Fibroblast of villous mesenchyme (primary cell): ENCODE measurements around the gene COL4A1. TPM values are rescaled to one million over a fixed set of nuclear protein-coding genes. Genes with fewer than 3 reads are reported as not detected.

Experiments
- DNase-seq: peaks from one replicate; pipeline ENCODE4 v3.0.0-alpha.2; 2010; ENCODE audit warnings: low read depth
- H3K4me3 ChIP-seq: 2 replicates; pipeline ENCODE4 v1.5.1; 2011; ENCODE audit warnings: low read depth, mild to moderate bottlenecking, low read length
- total RNA-seq: library from RNA; depleted of rRNA; stranded (reverse); fragments of >200 nt; gene quantifications from 2 replicates; pipeline ENCODE4 v1.2.3, GENCODE V29; 2012
- TF ChIP-seq, protein P1 (sequence below): IDR thresholded peaks from 2 replicates; pipeline ENCODE4 v1.5.1; 2012; ENCODE audit warnings: low read depth, mild to moderate bottlenecking, low read length; ENCODE audit not compliant: insufficient read depth

The COL4A1 gene
- total RNA-seq, 1 donor = 1,391 TPM

DNA sequence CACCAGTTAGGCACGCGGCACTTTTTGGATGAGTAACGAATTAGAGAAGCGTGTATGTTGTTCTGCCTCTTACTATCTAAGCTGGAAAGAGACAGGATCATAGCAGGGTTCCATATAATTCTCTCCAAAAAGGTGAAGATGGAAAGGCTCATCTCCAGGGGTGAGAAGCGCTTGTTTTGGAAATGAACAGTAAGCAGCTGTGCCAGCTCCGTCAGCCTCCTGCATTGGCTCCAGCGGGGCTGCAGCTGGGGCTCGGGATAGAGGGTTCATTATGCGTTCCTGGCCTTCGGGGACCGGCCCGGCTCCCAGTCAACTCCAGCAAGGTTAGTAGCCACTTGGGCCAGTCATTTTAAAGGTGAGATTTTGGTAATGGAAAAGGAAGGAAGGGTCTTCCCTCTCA lies 155.5 kb downstream of the COL4A1 start:
- TF ChIP-seq, protein P1, sequence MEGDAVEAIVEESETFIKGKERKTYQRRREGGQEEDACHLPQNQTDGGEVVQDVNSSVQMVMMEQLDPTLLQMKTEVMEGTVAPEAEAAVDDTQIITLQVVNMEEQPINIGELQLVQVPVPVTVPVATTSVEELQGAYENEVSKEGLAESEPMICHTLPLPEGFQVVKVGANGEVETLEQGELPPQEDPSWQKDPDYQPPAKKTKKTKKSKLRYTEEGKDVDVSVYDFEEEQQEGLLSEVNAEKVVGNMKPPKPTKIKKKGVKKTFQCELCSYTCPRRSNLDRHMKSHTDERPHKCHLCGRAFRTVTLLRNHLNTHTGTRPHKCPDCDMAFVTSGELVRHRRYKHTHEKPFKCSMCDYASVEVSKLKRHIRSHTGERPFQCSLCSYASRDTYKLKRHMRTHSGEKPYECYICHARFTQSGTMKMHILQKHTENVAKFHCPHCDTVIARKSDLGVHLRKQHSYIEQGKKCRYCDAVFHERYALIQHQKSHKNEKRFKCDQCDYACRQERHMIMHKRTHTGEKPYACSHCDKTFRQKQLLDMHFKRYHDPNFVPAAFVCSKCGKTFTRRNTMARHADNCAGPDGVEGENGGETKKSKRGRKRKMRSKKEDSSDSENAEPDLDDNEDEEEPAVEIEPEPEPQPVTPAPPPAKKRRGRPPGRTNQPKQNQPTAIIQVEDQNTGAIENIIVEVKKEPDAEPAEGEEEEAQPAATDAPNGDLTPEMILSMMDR = no peak
- no peak overlapping the region for H3K4me3 ChIP-seq
- no peak for DNase-seq

DNA sequence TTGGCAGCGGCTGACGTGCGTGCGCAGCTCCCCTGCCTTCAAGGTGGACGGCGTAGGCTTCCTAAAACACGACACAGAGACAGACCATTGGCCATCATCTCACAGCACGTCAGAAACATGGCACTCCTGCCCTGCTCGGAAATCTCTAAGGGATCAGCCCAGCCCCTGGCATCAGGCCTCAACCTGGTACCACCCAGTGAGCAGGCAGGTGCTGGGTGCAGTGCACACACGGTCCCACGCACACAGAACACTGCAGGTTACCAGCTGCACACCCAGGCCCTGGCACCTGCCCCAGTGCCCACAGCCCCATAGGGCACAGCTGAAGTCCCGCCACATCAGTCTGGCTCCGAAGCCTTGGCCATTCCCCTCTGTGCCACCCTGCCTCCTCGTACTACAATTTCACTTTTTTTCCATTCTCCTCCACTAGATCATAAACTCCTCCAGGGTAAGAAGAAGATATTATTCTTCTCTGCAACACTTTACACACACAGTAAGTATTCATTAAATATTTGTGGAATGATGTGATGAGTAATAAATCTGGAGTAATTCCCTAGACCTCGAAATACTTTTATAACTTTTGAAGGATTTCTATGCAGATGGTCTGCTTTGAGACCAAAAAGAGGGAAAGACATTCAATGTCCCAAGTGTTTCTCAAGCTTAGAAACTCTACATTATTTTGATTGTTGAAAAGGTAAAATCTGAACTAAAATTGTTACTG lies 156.4 kb downstream of the COL4A1 start:
- H3K4me3 ChIP-seq = no peak overlapping the region
- DNase-seq = no peak
- TF ChIP-seq, protein P1 = no peak

DNA sequence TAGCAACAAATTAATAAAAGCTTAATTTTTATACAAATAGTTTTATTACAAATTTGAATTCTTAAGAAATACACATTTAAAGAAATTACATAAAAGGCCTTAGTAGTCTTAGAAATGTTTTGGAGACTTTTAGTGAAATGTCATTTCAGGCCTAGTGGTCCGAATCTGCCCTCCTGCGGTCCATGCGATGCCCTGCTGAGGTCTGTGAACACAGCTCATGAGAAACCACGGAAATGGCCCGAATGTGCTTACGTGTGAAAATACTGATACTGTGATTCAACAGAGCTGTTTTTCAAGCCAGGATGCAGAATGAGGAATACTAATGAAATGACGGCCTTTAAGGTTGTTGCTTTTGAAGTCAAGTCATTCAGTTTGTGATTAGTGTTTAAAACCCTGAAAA lies 157.9 kb downstream of the COL4A1 start:
- no peak overlapping the region for H3K4me3 ChIP-seq
- TF ChIP-seq, protein P1 = no peak
- DNase-seq = no peak

DNA sequence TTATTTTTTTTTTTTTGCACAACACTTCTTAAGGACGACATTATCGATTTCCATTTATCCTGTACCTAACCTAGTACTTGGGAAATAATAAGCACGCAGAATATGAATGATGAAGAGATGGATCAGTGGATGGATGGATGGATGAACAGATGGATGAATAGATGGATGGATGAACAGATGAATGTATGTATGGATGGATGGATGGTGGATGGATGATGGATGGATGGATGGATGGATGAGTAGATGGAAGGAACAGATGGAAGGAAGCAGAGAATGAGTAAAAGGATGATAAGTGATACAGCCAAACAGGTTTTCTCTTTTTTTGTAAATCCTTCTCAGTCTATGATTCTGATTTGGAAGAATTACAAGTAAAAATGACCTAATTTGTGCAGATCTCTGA lies 166.9 kb downstream of the COL4A1 start:
- TF ChIP-seq, protein P1 = no peak
- H3K4me3 ChIP-seq = no peak overlapping the region
- no peak for DNase-seq

DNA sequence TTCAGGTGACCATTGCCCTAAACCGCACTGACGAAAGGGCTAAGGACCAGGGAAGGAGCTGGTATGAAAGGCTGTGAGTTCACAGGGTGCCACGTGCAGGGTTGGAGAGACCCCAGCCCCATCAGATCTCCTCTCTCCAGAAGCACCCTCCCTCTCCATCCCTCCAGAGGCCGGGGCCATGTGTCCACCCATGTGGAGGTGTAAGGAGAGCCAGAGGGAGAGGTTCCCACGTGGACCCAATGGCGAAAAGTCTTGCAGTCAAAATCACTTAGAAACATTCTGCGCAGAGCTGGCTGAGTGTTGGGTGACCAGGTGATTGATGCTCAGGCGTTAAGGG lies 168.3 kb downstream of the COL4A1 start:
- TF ChIP-seq, protein P1 = no peak
- DNase-seq = no peak

DNA sequence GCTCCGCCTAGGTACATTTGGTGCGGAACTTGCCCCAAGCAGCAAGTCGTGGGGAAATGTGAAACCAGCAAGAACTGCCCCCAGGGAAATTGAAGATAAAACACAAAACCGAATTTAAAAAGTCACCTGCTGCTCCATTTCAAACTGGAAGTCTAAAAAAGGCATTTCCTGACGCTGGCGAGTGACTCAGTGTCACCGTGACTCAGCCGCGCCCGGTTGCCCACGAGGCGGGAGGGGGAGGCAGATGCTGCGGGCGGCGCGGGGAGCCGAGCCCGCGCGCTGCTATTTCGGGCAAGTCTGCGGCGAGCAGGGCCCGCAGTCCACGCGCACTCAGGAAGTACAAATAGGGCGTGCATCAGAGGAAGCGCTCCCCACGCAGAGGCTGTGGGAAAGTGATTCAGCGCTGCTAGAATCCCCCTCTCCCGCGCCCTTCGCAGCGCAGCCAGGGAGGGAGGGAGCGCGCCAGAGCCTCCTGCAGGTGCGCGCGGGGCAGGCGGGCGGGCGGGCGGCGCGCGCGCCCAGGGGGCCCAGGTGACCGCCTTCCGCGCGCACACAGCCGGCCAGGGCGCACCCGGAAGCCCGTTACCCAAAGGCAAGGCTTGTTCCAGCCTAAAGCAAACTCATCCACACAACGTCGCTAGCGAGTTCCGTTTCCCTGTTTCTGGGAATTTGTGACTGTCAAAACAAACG lies 168.8 kb downstream of the COL4A1 start:
- H3K4me3 ChIP-seq = peak overlapping the region; percentile 67
- peak; percentile 80 for DNase-seq
- TF ChIP-seq, protein P1 = no peak

More for the DNA sequence above, 168.3 kb downstream of the COL4A1 start:
- H3K4me3 ChIP-seq = peak overlapping the region; percentile 67
